ENCODE measurements around the gene LLGL2.

GRCh38 chr17:75575728-75576127, 50.2 kb downstream of the LLGL2 start:
- TF ChIP-seq, protein P1, sequence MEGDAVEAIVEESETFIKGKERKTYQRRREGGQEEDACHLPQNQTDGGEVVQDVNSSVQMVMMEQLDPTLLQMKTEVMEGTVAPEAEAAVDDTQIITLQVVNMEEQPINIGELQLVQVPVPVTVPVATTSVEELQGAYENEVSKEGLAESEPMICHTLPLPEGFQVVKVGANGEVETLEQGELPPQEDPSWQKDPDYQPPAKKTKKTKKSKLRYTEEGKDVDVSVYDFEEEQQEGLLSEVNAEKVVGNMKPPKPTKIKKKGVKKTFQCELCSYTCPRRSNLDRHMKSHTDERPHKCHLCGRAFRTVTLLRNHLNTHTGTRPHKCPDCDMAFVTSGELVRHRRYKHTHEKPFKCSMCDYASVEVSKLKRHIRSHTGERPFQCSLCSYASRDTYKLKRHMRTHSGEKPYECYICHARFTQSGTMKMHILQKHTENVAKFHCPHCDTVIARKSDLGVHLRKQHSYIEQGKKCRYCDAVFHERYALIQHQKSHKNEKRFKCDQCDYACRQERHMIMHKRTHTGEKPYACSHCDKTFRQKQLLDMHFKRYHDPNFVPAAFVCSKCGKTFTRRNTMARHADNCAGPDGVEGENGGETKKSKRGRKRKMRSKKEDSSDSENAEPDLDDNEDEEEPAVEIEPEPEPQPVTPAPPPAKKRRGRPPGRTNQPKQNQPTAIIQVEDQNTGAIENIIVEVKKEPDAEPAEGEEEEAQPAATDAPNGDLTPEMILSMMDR (IDR thresholded peaks at IDR 0.05), result no peak
- no peak for TF ChIP-seq EZH2 (IDR thresholded peaks at IDR 0.05)

All from neural progenitor cell (in vitro differentiated cells).